Activated T-cell treated with anti-CD3 and anti-CD28 coated beads, Interleukin-2, amount 50 U/mL, for 72 hours (primary cell): ENCODE data around the gene LMF2. TPM values are rescaled to one million over a fixed set of nuclear protein-coding genes. Genes with fewer than 3 reads are reported as not detected.

Experiments
- ATAC-seq, 2 donors: fragments of 150-1000 bp; cut with Tn5 transposase; replicated peaks in 1 of 2; 2 replicates each; pipeline ENCODE4 v1.10.0; 2021; ENCODE audit warnings: moderate library complexity in 2 of 2, mild to moderate bottlenecking in 1 of 2
- DNase-seq, 2 donors: peaks; one replicate each; pipeline ENCODE4 v3.0.0; 2021 to 2022; ENCODE audit warnings: mixed read lengths in 1 of 2
- H3K27ac Mint-ChIP-seq: one replicate; pipeline ENCODE4 v1.8.0; 2022; ENCODE audit warnings: mild to moderate bottlenecking, moderate library complexity, mixed read lengths
- H3K27me3 Mint-ChIP-seq: one replicate; pipeline ENCODE4 v1.8.0; 2022; ENCODE audit warnings: low read depth, mixed read lengths
- H3K36me3 Mint-ChIP-seq, 2 donors: one replicate each; pipeline ENCODE4 v1.8.0; 2022; ENCODE audit warnings: mixed read lengths in 2 of 2, mild to moderate bottlenecking in 1 of 2; ENCODE audit not compliant: insufficient read depth in 2 of 2
- H3K4me1 Mint-ChIP-seq: one replicate; pipeline ENCODE4 v1.8.0; 2022; ENCODE audit warnings: low read depth, mixed read lengths
- H3K4me3 Mint-ChIP-seq, 2 donors: one replicate each; pipeline ENCODE4 v1.8.0; 2022; ENCODE audit warnings: mild to moderate bottlenecking in 2 of 2, mixed read lengths in 2 of 2, moderate library complexity in 2 of 2
- H3K9me3 Mint-ChIP-seq, 2 donors: one replicate each; pipeline ENCODE4 v1.8.0; 2022; ENCODE audit warnings: mixed read lengths in 2 of 2
- total RNA-seq, 2 donors: library from RNA; stranded (reverse); gene quantifications; one replicate each; pipeline ENCODE4 v1.2.3, GENCODE V29; 2022

The LMF2 gene
- total RNA-seq, 2 donors from 2014 or later: 64.8 to 64.9 TPM

DNA sequence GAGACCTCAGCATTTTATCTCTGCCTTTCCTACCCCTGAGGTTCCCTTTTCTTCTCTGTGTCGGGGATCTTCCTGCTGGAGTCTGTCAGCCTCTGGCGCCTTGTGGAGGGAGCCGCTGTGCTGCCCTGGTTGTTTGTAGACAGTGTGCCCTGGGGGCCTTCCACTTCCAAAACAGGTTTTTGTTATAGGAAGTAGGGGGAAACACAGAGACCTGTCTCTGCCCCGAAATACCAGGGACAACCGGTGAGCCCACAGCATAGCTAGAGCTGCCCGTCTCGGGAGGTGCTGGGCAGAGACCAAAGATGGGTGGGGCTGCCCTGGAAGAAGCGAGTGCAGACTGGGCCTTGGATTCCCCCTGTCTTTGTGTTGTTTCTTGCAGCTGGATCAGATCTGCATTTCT lies 8.6 kb upstream of the LMF2 start:
- Mint-ChIP-seq H3K9me3 (no peaks in the 10 kb centered on the region), H3K4me3 (no peak overlapping the region), H3K36me3 (peaks cover 6 to 31% of the 10 kb centered on the region in 2 donors), H3K27me3 (no peaks in the 10 kb centered on the region), H3K27ac (no peak overlapping the region), H3K4me1 (peaks cover 38% of the 10 kb centered on the region)
- no peak for DNase-seq
- no peak for ATAC-seq

- no peaks in the 10 kb centered on the region for H3K27me3 Mint-ChIP-seq
- ATAC-seq (no peak), DNase-seq (no peak)
- H3K9me3 Mint-ChIP-seq: no peaks in the 10 kb centered on the region
- H3K4me3 Mint-ChIP-seq: no peak overlapping the region
- peaks cover 6 to 24% of the 10 kb centered on the region in 2 donors for H3K36me3 Mint-ChIP-seq
- H3K4me1 Mint-ChIP-seq: peaks cover 60% of the 10 kb centered on the region
- no peak overlapping the region for H3K27ac Mint-ChIP-seq
Measured at GRCh38 chr22:50513175-50513574, 5.7 kb upstream of the LMF2 start.

DNA sequence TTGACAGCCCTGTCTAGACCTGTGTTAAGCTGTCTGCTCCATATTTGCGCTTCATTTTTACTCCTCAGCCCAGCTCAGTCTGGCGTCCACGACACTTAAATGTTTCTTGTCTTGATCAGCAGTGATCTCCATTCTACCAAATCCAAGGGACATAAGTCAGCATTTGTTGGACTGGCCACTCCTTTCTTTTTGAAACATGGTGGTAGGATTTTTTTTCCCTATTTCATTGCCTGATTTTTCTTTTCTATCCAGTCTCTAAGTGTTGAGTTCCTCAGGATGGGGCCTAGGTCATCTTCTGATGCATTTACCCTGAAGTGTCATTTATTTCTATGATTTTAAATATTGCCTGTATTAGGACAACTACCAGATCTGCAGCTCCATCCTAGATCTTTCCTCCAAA lies 1.4 kb upstream of the LMF2 start:
- no peak for DNase-seq
- no peak for ATAC-seq
- Mint-ChIP-seq H3K4me1 (peaks cover 43% of the 10 kb centered on the region), H3K27ac (peak overlapping the region; percentile 70), H3K9me3 (no peaks in the 10 kb centered on the region), H3K27me3 (no peaks in the 10 kb centered on the region), H3K4me3 (peak overlapping the region; percentile 85 to 89), H3K36me3 (peaks cover 3 to 14% of the 10 kb centered on the region in 2 donors)

GRCh38 chr22:50507991-50508884 lies 736 bp upstream of the LMF2 start, which contains the start of gene NCAPH2:
TSS of gene NCAPH2 (plus strand) at chr22:50508224. CDS start at chr22:50508338, 114 bp downstream.
- DNase-seq (peak; percentile 98), ATAC-seq (peak; percentile 76)
- H3K36me3 Mint-ChIP-seq: peaks cover 3 to 13% of the 10 kb centered on the region in 2 donors
- H3K27me3 Mint-ChIP-seq: no peaks in the 10 kb centered on the region
- H3K27ac Mint-ChIP-seq: peak within 1 kb of the TSS; percentile 75
- H3K4me3 Mint-ChIP-seq: peak within 1 kb of the TSS; percentile 89 to 97
- H3K4me1 Mint-ChIP-seq: peaks cover 38% of the 10 kb centered on the region
- H3K9me3 Mint-ChIP-seq: no peaks in the 10 kb centered on the region

- H3K9me3 Mint-ChIP-seq: no peaks in the 10 kb centered on the region
- no peaks in the 10 kb centered on the region for H3K27me3 Mint-ChIP-seq
- ATAC-seq (no peak), DNase-seq (no peak)
- H3K4me3 Mint-ChIP-seq: peak overlapping the region; percentile 89 to 97
- H3K36me3 Mint-ChIP-seq: peaks cover 0 to 7% of the 10 kb centered on the region in 2 donors
- H3K27ac Mint-ChIP-seq: peak overlapping the region; percentile 69
- peaks cover 25% of the 10 kb centered on the region for H3K4me1 Mint-ChIP-seq
Measured at GRCh38 chr22:50506611-50507420, 686 bp downstream of the LMF2 start.

DNA sequence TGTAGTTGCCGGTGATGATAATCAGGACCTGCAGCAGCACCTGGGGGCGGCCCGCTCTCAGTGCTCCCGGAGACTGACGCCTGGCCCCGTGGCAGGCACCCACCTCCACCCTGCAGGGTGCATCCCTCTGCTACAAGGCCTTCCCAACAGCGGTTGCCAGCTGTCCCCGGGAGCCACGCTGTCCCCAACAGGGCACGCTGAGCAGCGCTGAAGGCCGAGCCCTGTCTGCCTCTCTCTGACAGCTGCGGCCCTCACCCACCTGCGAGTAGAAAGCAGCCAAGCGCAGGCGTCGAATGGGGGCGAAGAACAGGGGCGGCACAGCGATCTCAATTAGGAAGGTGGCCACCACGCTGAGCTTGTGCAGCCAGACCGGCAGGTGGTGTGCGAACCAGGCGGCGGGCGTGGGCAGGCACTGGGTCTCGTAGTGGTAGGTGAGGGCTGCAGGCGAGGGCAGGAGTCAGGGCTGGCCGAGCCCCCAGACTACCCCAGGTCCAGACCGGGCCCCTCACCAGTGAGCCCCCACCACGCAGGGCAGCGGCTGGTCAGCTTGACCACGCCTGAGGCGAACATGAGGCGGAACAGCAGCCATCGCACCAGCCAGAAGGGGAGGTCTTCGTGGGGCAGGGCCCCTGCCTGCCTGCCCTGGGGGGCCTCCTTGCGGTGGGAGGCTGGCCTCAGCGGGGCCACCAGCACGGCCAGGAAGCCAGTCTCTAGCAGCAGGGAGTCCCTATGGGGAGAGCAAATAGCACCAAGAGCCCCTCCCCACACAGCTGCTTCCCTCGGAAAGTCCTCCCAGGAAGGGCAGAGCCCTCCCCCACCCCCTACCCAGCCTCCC lies 1.5 kb downstream of the LMF2 start:
- Mint-ChIP-seq H3K36me3 (peaks cover 0 to 7% of the 10 kb centered on the region in 2 donors), H3K27ac (no peak overlapping the region), H3K4me3 (peak overlapping the region; percentile 89 to 97), H3K9me3 (no peaks in the 10 kb centered on the region), H3K4me1 (peaks cover 22% of the 10 kb centered on the region), H3K27me3 (no peaks in the 10 kb centered on the region)
- ATAC-seq: no peak
- DNase-seq: no peak

DNA sequence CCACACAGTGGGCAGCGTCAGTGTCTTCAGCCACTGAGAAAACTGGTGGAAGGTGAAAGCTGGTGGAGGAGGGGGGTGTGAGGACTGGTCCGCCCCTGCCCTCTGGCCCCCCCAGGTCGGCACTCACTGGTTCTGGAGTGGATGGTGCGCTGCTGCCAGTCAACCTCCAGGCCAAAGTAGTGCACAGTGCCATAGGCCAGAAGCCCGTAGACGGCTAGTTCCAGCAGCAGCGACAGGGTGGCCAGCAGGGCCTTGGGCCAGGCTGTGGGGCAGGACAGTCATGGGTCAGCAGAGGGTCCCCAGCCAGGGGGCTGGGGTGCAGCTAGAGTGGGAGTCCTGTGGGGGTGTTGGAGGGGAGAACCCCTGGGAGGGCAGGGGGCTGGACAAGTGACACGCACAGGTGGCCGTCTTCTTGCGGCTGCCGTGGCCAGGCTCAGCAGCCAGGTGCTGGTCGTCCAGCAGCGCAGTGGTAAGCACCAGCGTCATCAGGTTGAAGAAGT lies 2.2 kb downstream of the LMF2 start:
- Mint-ChIP-seq H3K9me3 (no peaks in the 10 kb centered on the region), H3K4me3 (peak overlapping the region in 1 of 2 donors; percentile 36), H3K27me3 (no peaks in the 10 kb centered on the region), H3K36me3 (peaks cover 0 to 4% of the 10 kb centered on the region in 2 donors), H3K4me1 (peaks cover 17% of the 10 kb centered on the region), H3K27ac (no peak overlapping the region)
- ATAC-seq (no peak), DNase-seq (no peak)

GRCh38 chr22:50504369-50505211 lies 2.9 kb downstream of the LMF2 start:
- H3K27ac Mint-ChIP-seq: no peak overlapping the region
- DNase-seq (no peak), ATAC-seq (no peak)
- H3K4me1 Mint-ChIP-seq: peaks cover 9% of the 10 kb centered on the region
- H3K27me3 Mint-ChIP-seq: no peaks in the 10 kb centered on the region
- H3K36me3 Mint-ChIP-seq: peaks cover 0 to 3% of the 10 kb centered on the region in 2 donors
- H3K9me3 Mint-ChIP-seq: no peaks in the 10 kb centered on the region
- no peak overlapping the region for H3K4me3 Mint-ChIP-seq

DNA sequence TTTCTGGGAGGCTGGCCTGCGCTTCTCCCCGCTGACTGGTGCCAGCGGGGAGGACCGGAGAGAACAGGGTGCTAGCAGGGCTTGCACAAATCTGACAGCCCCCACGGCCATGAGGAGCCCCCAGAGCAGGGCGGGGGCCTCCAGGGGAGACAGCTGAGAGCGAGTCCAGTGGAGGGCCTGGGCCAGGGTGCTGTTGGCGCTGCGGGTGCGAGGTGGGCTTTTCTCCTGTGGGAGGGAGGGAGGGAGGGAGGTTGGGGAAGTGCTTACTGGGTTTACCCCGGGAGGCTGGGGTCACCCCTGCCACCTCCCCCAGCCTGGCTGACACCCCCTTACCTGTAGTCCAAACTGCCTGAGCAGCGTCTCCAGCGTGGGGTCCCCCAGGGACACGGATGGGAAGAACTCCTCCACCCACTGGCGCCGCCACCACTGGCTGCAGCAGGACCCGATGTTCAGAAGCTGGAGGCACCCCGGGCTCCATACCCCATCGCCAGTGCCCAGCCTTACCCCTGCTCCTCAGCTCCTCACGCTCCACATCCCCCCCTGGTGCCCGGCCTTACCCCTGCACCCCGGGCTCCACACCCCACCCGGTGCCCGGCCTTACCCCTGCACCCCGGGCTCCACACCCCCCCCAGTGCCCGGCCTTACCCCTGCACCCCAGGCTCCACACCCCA lies 3.9 kb downstream of the LMF2 start:
- no peak for ATAC-seq

GRCh38 chr22:50502628-50503474 lies 4.7 kb downstream of the LMF2 start:
- no peaks in the 10 kb centered on the region for H3K9me3 Mint-ChIP-seq
- DNase-seq: no peak
- ATAC-seq: no peak
- no peaks in the 10 kb centered on the region for H3K27me3 Mint-ChIP-seq
- H3K4me1 Mint-ChIP-seq: peaks cover 6% of the 10 kb centered on the region
- H3K4me3 Mint-ChIP-seq: no peak overlapping the region
- H3K36me3 Mint-ChIP-seq: peaks cover 0 to 3% of the 10 kb centered on the region in 2 donors
- no peak overlapping the region for H3K27ac Mint-ChIP-seq

More for the DNA sequence above, 3.9 kb downstream of the LMF2 start:
- no peaks in the 10 kb centered on the region for H3K9me3 Mint-ChIP-seq
- no peak overlapping the region for H3K4me3 Mint-ChIP-seq
- H3K4me1 Mint-ChIP-seq: peaks cover 2% of the 10 kb centered on the region
- DNase-seq: peak in 1 of 2 donors; percentile 53
- no peak overlapping the region for H3K27ac Mint-ChIP-seq
- no peaks in the 10 kb centered on the region for H3K27me3 Mint-ChIP-seq
- peaks cover 0 to 3% of the 10 kb centered on the region in 2 donors for H3K36me3 Mint-ChIP-seq

DNA sequence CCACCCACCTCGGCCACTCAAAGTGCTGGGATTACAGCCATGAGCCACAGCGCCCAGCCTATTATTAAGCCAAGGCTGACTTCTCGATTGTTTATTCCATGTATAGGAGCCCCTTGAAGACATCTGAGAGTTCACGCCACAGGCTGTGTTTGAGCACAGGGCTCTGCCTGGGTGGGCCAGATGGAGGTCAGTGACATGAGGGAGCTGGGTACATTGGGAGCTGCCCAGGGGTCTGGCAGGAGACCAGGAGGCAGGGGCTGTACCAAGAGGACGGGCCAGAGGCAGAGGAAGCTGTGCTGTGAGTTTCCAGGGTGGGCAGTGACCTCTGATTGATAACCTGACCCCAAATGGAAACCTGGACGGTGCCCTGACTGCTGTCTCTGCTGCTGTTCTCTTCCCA lies 5.4 kb downstream of the LMF2 start:
- H3K4me3 Mint-ChIP-seq: no peak overlapping the region
- H3K36me3 Mint-ChIP-seq: no peaks in the 10 kb centered on the region
- H3K27me3 Mint-ChIP-seq: no peaks in the 10 kb centered on the region
- H3K9me3 Mint-ChIP-seq: no peaks in the 10 kb centered on the region
- H3K27ac Mint-ChIP-seq: no peak overlapping the region
- ATAC-seq: no peak
- no peak for DNase-seq
- peaks cover 6% of the 10 kb centered on the region for H3K4me1 Mint-ChIP-seq
